BJ (cell line): Measurements from ENCODE around the gene GULP1. TPM values are rescaled to one million over a fixed set of nuclear protein-coding genes. Genes with fewer than 3 reads are reported as not detected.
"Not testable (repeated sequence)": the region's sequence is repeated elsewhere in the genome, so short reads cannot be mapped to it uniquely, and the experiment has no call there.

Experiments
- CTCF ChIA-PET: fragments of 350-600 bp; formaldehyde crosslinking; extraction: SDS; loops from one replicate; lab custom pipeline; 2021; ENCODE audit warnings: antibody characterized with exemption, inconsistent platforms; lab: Yijun Ruan, JAX
- POLR2A ChIA-PET: fragments of 300-600 bp; sonication (Branson Sonifier 250); formaldehyde crosslinking; extraction: SDS; loops from one replicate; lab custom pipeline; 2021; ENCODE audit warnings: antibody characterized with exemption; lab: Charles Lee
- DNase-seq: peaks from one replicate; pipeline ENCODE4 v3.0.0-alpha.2; 2011; ENCODE audit warnings: low read depth
- H3K27me3 ChIP-seq: 2 replicates; pipeline ENCODE4 v1.6.0; 2011; ENCODE audit warnings: low read length; ENCODE audit not compliant: control insufficient read depth, insufficient read depth
- H3K36me3 ChIP-seq: 2 replicates; pipeline ENCODE4 v1.5.1; 2011; ENCODE audit warnings: low read length; ENCODE audit not compliant: control insufficient read depth, insufficient read depth
- H3K4me3 ChIP-seq: 2 replicates; pipeline ENCODE4 v1.5.1; 2011; ENCODE audit warnings: low read depth, mild to moderate bottlenecking, control low read depth, low read length
- CTCF ChIP-seq: IDR thresholded peaks from 2 replicates; pipeline ENCODE4 v1.5.1; 2011; ENCODE audit warnings: low read depth, mild to moderate bottlenecking, control low read depth, inconsistent platforms, low read length, moderate library complexity; ENCODE audit not compliant: insufficient read depth
- polyA plus RNA-seq: library from polyadenylated mRNA; depleted of rRNA; stranded (reverse); fragments of >200 nt; gene quantifications from 2 replicates; pipeline ENCODE4 v1.2.3, GENCODE V29; 2011

Gene GULP1
- polyA plus RNA-seq, 1 experiment: 31.0 TPM

- TF ChIP-seq CTCF: no peak
- DNase-seq: no peak
- Histone ChIP-seq H3K27me3 (no peaks in the 10 kb centered on the region), H3K4me3 (no peak overlapping the region), H3K36me3 (no peaks in the 10 kb centered on the region)
- ChIA-PET POLR2A (no interaction called here), CTCF (interaction anchor here (0.6 kb wide), 1 partner anchor 377 kb away, joined by 3 read pairs; no protein-coding TSS in a partner anchor)
Observed at GRCh38 chr2:188601391-188601790, 309.7 kb downstream of the GULP1 start.

GRCh38 chr2:188601927-188602326 lies 310.3 kb downstream of the GULP1 start:
- Histone ChIP-seq H3K36me3 (no peaks in the 10 kb centered on the region), H3K27me3 (no peaks in the 10 kb centered on the region), H3K4me3 (no peak overlapping the region)
- TF ChIP-seq CTCF: no peak
- ChIA-PET POLR2A (no interaction called here), CTCF (interaction anchor here (0.6 kb wide), 1 partner anchor 377 kb away, joined by 3 read pairs; no protein-coding TSS in a partner anchor)
- DNase-seq: no peak

- TF ChIP-seq CTCF: no peak
- POLR2A ChIA-PET: no interaction called here
- no peaks in the 10 kb centered on the region for H3K27me3 ChIP-seq
- H3K4me3 ChIP-seq: no peak overlapping the region
- no peak for DNase-seq
- CTCF ChIA-PET: no interaction called here
- H3K36me3 ChIP-seq: no peaks in the 10 kb centered on the region
Observed at GRCh38 chr2:188604579-188604978, 312.9 kb downstream of the GULP1 start.

- H3K36me3 ChIP-seq, H3K27me3 ChIP-seq, DNase-seq, H3K4me3 ChIP-seq, CTCF ChIA-PET, POLR2A ChIA-PET: not testable (repeated sequence)
Observed at GRCh38 chr2:188605609-188606584, 314.2 kb downstream of the GULP1 start.

- POLR2A ChIA-PET: not testable (repeated sequence)
Observed at GRCh38 chr2:188606596-188606995, 314.9 kb downstream of the GULP1 start.

GRCh38 chr2:188607501-188607900 lies 315.8 kb downstream of the GULP1 start:
- Histone ChIP-seq H3K27me3 (no peaks in the 10 kb centered on the region), H3K4me3 (no peak overlapping the region), H3K36me3 (no peaks in the 10 kb centered on the region)
- ChIA-PET CTCF (interaction anchor here (0.6 kb wide), 1 partner anchor 12 kb away, joined by 4 read pairs; no protein-coding TSS in a partner anchor), POLR2A (no interaction called here)
- DNase-seq: no peak
- no peak for TF ChIP-seq CTCF

More at GRCh38 chr2:188606596-188606995, 314.9 kb downstream of the GULP1 start:
- H3K36me3 ChIP-seq, CTCF ChIA-PET, DNase-seq, H3K27me3 ChIP-seq, H3K4me3 ChIP-seq: not testable (repeated sequence)
